HG02759 (cell line): ENCODE data around the gene SPPL2B.
"Not testable (repeated sequence)": the region's sequence is repeated elsewhere in the genome, so short reads cannot be mapped to it uniquely, and the experiment has no call there.

Experiments
- ATAC-seq: cut with Tn5 transposase; IDR thresholded peaks from one replicate; pipeline ENCODE4 v1.9.1; 2021; ENCODE audit warnings: mild to moderate bottlenecking, moderate library complexity; ENCODE audit not compliant: unreplicated experiment

SPPL2B gene

GRCh38 chr19:2374808-2375207, 46.3 kb downstream of the SPPL2B start:
- no peak for ATAC-seq

GRCh38 chr19:2375353-2376121, 47.1 kb downstream of the SPPL2B start:
- no peak for ATAC-seq

- no peak for ATAC-seq
These were observed 48.5 kb downstream of the SPPL2B start for GRCh38 chr19:2376784-2377519.

DNA sequence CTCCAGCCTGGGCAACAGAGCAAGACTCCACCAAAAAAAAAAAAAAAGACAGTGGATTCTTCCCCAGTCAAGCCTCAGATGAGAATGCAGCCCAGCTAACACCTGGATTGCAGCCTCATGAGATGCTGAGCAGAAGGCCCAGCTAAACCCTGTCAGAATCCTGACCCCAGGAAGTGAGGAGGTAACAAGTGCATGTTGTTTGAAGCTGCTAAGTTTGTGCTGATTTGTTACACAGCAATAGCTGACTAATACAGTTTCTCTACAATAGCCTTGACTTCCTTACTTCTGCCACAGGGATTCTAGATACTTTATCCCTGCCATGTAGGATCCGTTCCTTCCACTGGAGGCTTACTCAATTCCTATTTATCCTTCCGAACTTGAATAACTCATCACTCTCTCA, 52.1 kb downstream of the SPPL2B start:
- no peak for ATAC-seq

DNA sequence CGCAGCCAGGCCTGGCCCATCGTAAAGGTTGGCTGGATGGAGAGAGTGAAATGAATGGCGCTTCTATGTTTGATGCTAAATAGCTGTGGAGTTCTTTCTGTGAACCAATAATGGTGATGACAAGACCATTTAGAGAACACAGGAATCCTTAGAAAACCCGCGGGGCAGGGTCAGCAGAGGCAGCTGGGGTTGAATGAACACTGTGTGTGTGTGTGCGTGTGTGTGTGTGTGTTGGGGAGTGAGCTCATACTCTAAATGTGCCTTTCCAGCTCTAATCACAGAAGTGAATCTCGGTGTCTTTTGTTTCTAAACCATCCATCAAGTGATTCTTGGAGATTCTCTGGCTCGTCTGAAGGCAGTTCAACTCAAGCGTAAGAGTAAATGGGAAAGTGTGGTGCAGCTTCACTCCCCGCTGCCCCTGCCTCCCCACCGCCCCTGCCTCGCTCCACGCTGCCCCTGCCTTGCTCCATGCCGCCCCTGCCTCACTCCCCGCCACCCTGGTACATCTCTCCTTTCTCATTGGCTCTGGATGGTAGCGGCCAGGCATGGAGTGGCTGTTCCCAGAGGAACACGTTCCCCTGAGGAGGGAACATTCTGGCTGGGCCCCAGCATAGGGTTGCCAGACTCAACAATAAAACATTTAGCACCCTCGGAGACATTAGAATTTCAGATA, 52.8 kb downstream of the SPPL2B start:
- ATAC-seq = no peak

DNA sequence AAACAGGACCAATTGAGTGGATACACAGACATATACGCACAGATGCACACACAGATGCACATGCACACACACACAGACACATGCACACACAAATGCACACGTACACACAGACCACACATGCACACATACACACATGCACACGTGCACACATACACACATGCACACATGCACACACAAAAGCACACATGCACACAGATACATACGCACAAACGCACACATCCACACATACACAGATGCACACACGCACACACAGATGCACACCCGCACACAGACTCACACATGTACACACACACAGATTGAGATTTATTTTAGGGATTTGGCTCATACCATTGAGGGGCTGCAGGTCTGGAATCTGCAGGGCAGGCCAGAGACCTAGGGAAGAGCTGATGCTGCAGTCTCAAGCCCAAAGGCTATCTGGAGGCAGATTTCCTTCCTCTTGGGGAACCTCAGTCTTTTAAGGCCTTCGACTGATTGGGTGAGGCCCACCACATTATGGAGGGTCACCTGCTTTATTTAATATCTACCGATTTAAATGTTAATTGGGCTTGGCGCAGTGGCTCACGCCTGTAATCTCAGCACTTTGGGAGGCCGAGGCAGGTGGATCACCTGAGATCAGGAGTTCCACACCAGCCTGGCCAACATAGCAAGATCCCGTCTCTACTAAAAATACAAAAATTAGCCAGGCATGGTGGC, 54.2 kb downstream of the SPPL2B start:
- no peak for ATAC-seq

DNA sequence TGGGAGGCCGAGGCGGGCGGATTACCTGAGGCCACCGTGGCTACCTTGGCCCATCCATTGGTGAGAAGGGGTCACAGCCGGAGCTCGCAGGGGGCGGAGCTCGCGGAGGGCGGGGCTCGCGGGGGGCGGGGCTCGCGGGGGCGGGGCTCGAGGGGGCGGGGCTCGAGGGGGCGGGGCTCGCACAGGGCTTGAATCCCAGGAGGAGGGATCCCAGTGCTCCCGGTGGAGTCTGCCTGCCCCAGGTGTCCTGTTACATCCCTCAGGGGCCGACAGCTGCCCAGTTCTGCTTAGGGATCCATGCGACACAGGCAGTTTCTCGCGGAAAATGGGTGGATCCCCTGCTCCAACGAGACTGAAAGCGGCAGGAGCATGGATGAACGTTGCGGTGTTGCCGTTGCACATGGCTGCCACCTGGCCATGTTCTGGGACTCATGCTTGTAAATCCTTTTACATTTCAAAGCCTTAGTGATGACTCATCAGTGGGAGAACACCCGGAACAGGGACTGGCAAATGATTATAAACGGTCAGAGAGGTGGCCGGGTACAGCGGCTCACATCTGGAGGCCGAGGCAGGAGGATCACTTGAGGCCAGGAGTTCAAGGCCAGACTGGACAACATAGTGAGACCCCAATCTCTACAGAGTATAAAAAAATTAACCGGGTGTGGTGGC, 56.7 kb downstream of the SPPL2B start:
- ATAC-seq = no peak

GRCh38 chr19:2387367-2388288, 59.1 kb downstream of the SPPL2B start:
- no peak for ATAC-seq

DNA sequence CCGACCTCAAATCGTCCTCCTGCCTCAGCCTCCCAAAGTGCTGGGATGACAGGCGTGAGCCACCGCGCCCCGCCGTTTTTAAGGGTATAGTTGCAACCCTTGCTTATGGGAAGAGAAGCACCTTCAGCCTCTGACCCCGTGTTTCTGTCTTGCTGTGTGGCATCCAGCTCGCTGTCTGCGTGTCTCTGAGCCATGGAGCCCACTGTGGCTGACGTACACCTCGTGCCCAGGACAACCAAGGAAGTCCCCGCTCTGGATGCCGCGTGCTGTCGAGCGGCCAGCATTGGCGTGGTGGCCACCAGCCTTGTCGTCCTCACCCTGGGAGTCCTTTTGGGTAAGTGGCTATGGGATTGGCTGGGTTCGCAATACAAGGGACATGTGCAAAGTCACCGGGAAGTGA, 61.1 kb downstream of the SPPL2B start:
- no peak for ATAC-seq

GRCh38 chr19:2391118-2391725, 62.7 kb downstream of the SPPL2B start:
- no peak for ATAC-seq

DNA sequence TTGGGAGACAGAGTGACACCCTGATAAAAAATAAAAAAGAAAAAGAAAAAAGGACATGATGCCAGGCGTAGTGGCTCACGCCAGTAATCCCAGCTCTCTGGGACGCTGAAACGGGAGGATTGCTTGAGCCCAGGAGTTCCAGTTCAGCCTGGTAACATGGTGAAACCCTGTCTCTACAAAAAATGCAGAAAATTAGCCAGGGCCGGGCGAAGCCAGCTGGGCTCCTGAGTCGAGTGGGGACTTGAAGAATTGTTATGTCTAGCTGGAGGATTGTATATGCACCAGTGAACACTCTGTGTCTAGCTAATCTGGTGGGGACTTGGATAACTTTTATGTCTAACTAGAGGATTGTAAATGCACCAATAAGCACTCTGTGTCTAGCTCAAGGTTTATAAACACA, 63.9 kb downstream of the SPPL2B start:
- no peak for ATAC-seq

- not testable (repeated sequence) for ATAC-seq
These were observed 64.4 kb downstream of the SPPL2B start for GRCh38 chr19:2392899-2393298.

DNA sequence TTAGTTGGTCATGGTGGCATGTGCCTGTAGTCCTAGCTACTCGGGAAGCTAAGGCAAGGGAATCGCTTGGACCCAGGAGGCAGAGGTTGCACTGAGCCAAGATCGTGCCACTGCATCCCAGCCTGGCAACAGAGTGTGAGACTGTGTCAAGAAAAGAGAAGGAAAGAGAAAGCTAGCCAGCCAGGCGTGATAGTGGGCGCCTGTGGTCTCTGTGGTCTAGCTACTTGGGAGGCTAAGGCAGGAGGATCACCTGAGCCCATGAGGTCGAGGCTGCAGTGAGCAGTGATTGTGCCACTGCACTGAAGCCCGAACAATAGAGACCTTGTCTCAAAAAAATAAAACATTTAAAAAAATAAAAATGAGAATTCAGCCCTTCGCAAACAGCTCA, 65.6 kb downstream of the SPPL2B start:
- ATAC-seq = no peak

GRCh38 chr19:2394442-2395292, 66.2 kb downstream of the SPPL2B start:
- ATAC-seq = no peak

DNA sequence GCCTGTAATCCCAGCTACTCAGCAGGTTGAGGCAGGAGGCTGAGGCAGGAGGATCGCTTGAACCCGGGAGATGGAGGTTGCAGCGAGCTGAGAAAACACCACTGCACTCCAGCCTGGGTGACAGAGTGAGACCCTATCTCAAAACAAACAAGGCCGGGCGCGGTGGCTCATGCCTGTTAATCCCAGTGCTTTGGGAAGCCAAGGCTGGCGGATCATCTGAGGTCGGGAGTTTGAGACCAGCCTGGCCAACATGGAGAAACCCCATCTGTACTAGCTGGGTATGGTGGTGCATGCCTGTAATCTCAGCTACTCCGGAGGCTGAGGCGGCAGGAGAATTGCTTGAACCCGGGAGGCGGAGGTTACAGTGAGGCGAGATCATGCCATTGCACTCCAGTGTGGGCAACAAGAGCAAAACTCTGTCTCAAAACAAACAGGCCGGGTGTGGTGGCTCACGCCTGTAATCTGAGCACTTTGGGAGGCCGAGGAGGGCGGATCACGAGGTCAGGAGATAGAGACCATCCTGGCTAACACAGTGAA, 66.9 kb downstream of the SPPL2B start:
- ATAC-seq = not testable (repeated sequence)

DNA sequence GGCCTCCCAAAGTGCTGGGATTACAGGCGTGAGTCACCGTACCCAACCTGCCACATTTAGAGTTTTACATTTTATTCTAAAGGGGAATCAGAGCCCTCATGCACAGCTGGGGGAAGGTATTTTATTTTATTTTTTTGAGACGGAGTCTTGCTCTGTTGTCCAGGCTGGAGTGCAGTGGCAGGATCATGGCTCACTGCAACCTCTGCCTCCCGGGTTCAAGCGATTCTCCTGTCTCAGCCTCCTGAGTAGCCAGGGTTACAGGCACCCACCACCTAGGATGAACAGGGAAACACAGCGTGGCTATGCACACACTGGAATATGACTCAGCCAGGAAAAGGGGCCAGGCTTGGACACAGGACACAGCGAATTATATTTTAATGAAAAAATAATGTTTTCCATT, 68.7 kb downstream of the SPPL2B start:
- ATAC-seq = not testable (repeated sequence)

GRCh38 chr19:2398735-2399305, 70.3 kb downstream of the SPPL2B start:
- no peak for ATAC-seq

DNA sequence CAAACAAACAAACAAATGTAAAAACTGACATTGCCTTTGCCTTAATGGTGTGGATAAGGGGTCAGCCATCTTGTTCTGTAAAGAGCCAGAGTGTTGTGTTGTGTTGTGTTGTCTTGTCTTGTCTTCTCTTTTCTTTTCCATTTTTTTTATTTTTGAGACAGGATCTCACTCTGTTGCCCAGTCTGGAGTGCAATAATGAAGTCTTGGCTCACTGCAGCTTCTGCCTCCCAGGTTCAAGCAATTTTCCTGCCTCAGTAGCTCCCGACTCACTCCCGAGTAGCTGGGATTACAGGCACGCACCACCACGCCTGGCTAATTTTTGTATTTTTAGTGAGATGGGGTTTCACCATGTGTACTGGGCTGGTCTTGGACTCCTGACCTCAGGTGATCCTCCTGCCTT, 71.1 kb downstream of the SPPL2B start:
- ATAC-seq = no peak
